ENCODE results near the gene DNAJB2.

DNA sequence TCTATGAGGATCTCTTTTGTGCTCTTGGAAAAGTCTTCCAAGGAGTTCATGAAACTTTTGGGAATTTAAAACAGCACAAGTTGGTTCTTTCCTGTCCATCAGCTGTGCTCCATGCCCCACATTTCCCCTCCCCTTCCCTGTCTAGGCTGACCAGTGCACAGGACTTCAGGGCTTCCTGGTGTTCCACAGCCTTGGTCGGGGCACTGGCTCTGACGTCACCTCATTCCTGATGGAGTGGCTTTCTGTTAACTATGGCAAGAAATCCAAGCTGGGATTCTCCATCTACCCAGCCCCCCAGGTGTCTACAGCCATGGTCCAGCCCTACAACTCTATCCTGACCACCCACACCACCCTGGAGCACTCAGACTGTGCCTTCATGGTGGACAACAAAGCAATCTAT lies 8.1 kb upstream of the DNAJB2 start:
- TF ChIP-seq, protein P1, sequence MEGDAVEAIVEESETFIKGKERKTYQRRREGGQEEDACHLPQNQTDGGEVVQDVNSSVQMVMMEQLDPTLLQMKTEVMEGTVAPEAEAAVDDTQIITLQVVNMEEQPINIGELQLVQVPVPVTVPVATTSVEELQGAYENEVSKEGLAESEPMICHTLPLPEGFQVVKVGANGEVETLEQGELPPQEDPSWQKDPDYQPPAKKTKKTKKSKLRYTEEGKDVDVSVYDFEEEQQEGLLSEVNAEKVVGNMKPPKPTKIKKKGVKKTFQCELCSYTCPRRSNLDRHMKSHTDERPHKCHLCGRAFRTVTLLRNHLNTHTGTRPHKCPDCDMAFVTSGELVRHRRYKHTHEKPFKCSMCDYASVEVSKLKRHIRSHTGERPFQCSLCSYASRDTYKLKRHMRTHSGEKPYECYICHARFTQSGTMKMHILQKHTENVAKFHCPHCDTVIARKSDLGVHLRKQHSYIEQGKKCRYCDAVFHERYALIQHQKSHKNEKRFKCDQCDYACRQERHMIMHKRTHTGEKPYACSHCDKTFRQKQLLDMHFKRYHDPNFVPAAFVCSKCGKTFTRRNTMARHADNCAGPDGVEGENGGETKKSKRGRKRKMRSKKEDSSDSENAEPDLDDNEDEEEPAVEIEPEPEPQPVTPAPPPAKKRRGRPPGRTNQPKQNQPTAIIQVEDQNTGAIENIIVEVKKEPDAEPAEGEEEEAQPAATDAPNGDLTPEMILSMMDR (conservative IDR thresholded peaks at IDR 0.05; ENCODE audit: low read length): no peak
- no peak for TF ChIP-seq EZH2phosphoT487 (IDR thresholded peaks at IDR 0.05; ENCODE audit: borderline replicate concordance)
